22Rv1 (cell line): Measurements from ENCODE around the gene ARG1.

Experiments used
- H3K27ac ChIP-seq: fragments of 450-650 bp; 2 replicates; pipeline ENCODE4 v1.5.1; 2017
- CTCF ChIP-seq: fragments of 450-650 bp; IDR thresholded peaks from 2 replicates; pipeline ENCODE4 v1.5.1; 2017; ENCODE audit warnings: mild to moderate bottlenecking
- ZFX ChIP-seq: fragments of 450-650 bp; IDR thresholded peaks from 2 replicates; pipeline ENCODE4 v1.6.1; 2017; ENCODE audit warnings: antibody characterized with exemption, borderline replicate concordance

ARG1 gene

DNA sequence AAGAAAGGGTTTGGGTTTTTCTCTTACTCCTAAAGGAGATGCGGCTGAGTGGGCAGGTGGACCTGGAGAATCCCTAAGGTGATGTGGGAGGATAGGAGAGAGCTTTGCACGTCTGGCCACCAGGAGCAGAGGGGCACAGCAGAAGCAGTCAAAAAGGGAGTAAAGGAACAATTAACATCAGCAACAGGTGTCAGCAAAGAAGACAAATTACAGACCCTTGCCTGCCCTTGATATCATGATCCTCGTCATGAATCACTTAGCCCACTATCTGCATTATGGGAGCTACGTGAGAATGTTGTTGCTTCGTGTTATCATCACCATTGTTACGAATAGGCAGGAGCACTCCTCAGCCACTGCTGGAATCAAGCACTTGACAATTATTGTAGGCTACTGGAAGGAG is 25.5 kb upstream of the ARG1 start:
- no peak for TF ChIP-seq ZFX
- TF ChIP-seq CTCF = no peak
- no peak overlapping the region for H3K27ac ChIP-seq

GRCh38 chr6:131548441-131548840 is 24.6 kb upstream of the ARG1 start:
- no peak overlapping the region for H3K27ac ChIP-seq
- TF ChIP-seq CTCF (no peak), ZFX (no peak)

DNA sequence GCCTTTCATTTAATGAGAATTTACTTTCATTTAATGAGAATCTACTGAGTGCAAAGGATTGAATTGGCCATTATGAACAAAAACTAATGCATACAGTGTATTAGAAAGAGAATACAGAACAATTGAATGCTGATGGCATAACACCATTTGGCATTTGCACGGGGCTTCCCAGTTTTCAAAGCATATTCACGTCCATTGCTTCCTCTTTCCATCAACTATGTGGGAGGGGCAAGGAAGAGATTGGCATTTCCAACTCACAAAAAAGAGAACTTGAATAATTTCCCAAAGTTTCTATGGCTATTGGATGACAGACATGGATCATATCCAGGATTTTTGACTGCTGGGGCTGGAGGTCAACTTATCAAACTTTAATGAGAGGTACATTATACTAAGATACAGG is 23.2 kb upstream of the ARG1 start:
- H3K27ac ChIP-seq = no peak overlapping the region
- TF ChIP-seq CTCF = no peak
- no peak for TF ChIP-seq ZFX

DNA sequence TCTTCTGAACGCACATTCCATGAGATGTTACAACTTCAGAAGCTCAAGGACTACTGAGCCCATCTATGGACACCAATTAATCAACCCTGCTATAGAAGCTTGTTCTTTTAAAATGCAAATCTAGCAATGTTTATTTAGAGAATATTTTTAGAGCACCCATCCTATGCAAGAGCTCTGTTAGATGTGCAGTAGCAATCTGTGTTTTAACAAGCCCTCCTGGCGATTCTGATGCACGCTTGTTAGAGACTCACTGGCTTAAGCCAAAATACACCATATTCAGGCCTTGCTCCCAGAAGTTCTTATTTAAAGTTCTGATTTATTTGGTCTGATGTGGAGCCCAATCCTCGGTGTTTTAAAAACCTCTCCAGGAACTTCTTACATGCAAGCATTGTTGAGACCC is 21.1 kb upstream of the ARG1 start:
- no peak overlapping the region for H3K27ac ChIP-seq
- TF ChIP-seq CTCF (no peak), ZFX (no peak)

DNA sequence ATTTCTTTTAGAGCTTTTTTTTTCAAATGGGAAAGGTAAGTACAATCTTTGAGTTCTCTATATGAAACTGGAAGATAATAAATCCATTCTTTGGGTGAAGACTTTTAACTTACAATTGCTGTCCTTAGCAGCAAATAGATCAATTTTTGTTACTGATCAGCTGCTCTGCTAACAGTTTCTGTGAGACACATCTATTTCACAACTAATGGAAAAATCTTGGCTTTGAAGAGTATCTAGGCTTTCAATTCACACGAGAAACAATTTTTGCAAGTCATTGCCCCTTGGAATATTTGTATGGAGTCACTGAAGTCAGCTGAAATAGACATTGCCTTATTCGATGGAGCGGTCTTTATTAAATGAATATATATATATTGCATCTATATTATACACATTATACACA is 20.5 kb upstream of the ARG1 start:
- no peak for TF ChIP-seq ZFX
- TF ChIP-seq CTCF = no peak
- H3K27ac ChIP-seq = no peak overlapping the region

DNA sequence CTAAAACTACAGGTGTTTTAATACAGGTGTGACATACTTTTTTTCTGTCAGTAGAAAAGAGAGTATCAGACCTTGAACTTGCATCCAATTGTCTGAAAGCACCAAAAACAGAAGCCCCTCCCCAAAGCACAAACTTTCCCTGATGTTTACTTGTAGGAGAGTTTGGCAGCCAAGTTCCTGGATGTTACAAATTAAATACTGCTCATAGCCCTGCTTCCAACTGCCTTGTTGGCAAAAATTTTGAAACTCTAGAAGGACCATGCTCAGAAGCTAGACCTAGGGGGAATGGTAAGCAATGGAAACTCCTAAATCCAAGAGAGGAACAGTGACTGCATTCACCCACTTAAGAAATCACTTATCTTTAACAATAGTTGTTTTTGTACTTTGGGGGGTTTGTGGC is 17.0 kb upstream of the ARG1 start:
- H3K27ac ChIP-seq = no peak overlapping the region
- no peak for TF ChIP-seq CTCF
- no peak for TF ChIP-seq ZFX

GRCh38 chr6:131558922-131559321 is 14.1 kb upstream of the ARG1 start:
- no peak overlapping the region for H3K27ac ChIP-seq

More at GRCh38 chr6:131558922-131559321, 14.1 kb upstream of the ARG1 start:
- no peak for TF ChIP-seq ZFX
- TF ChIP-seq CTCF = no peak
